H1 (cell line): ENCODE measurements around the gene SYP. TPM values are rescaled to one million over a fixed set of nuclear protein-coding genes. Genes with fewer than 3 reads are reported as not detected.

Experiments
- CTCF ChIA-PET: fragments of 300-600 bp; sonication (Branson Sonifier 250); formaldehyde crosslinking; loops from one replicate; lab custom pipeline; 2021; ENCODE audit not compliant: partially characterized antibody; lab: Charles Lee
- POLR2A ChIA-PET: fragments of 300-600 bp; sonication (Branson Sonifier 250); formaldehyde crosslinking; loops from one replicate; lab custom pipeline; 2021; ENCODE audit warnings: inconsistent platforms; ENCODE audit not compliant: partially characterized antibody; lab: Charles Lee
- DNase-seq, 2 experiments: peaks; one replicate each; pipeline versions ENCODE4 v3.0.0 to v3.0.0-alpha.2; 2010 to 2022; ENCODE audit warnings: low spot score in 2 of 2, low read depth in 1 of 2, mixed read lengths in 1 of 2
- FAIRE-seq: peaks from 2 replicates; lab custom pipeline; 2011; peaks lifted over from hg19 to GRCh38; lab: Jason Lieb, UNC
- H2AFZ ChIP-seq: 2 replicates; pipeline ENCODE4 v1.8.1; 2012; ENCODE audit warnings: low read length, inconsistent platforms
- H2AK5ac ChIP-seq: 2 replicates; pipeline ENCODE4 v1.6.1; 2013; ENCODE audit warnings: low read depth, low read length
- H2BK120ac ChIP-seq: replicated peaks from 2 replicates; pipeline ENCODE3; 2013; ENCODE audit warnings: low read depth, low read length, inconsistent platforms
- H2BK12ac ChIP-seq: 2 replicates; pipeline ENCODE4 v1.6.1; 2013; ENCODE audit warnings: low read depth, low read length
- H2BK15ac ChIP-seq: 2 replicates; pipeline ENCODE4 v1.6.1; 2013; ENCODE audit warnings: low read length
- H2BK20ac ChIP-seq: 2 replicates; pipeline ENCODE4 v1.6.1; 2013; ENCODE audit warnings: low read length
- H2BK5ac ChIP-seq: 2 replicates; pipeline ENCODE4 v1.6.1; 2013; ENCODE audit warnings: low read depth, low read length
- H3K14ac ChIP-seq: 2 replicates; pipeline ENCODE4 v1.6.1; 2013; ENCODE audit warnings: inconsistent platforms; ENCODE audit not compliant: insufficient read length
- H3K18ac ChIP-seq: 2 replicates; pipeline ENCODE4 v1.6.1; 2013; ENCODE audit warnings: low read length; ENCODE audit errors: extremely low read depth
- H3K23ac ChIP-seq: 2 replicates; pipeline ENCODE4 v1.6.1; 2013; ENCODE audit warnings: inconsistent platforms; ENCODE audit not compliant: insufficient read length
- H3K23me2 ChIP-seq: 2 replicates; pipeline ENCODE4 v1.6.1; 2013; ENCODE audit warnings: low read depth, low read length
- H3K27ac ChIP-seq: 2 replicates; pipeline ENCODE4 v1.6.1; 2011; ENCODE audit warnings: low read depth, low read length, inconsistent platforms
- H3K27me3 ChIP-seq, 4 experiments: replicated peaks in 1 of 4; 1 replicate in 1 of 4; 2 replicates in 3 of 4; pipeline versions ENCODE4 v1.6.1 to v1.8.1; 2011 to 2013; ENCODE audit warnings: low read length in 3 of 4, mild to moderate bottlenecking in 3 of 4, inconsistent platforms in 2 of 4, mixed read lengths in 2 of 4, moderate library complexity in 1 of 4; ENCODE audit not compliant: control insufficient read depth in 3 of 4, insufficient read depth in 3 of 4; ENCODE audit errors: extremely low read depth in 1 of 4
- H3K36me3 ChIP-seq, 4 experiments: 2 replicates each; pipeline versions ENCODE4 v1.6.1 to v1.8.1; 2011 to 2013; ENCODE audit warnings: mild to moderate bottlenecking in 4 of 4, low read length in 3 of 4, moderate library complexity in 2 of 4, control low read depth in 1 of 4, inconsistent platforms in 1 of 4; ENCODE audit not compliant: insufficient read depth in 4 of 4, control insufficient read depth in 2 of 4
- H3K4ac ChIP-seq: replicated peaks from 2 replicates; pipeline ENCODE3; 2013; ENCODE audit warnings: low read length, low read depth, mixed read lengths, inconsistent platforms; ENCODE audit not compliant: insufficient read length
- H3K4me1 ChIP-seq, 4 experiments: replicated peaks in 1 of 4; 1 replicate in 1 of 4; 2 replicates in 3 of 4; pipeline versions ENCODE4 v1.6.1 to v1.8.1; 2011 to 2013; ENCODE audit warnings: low read length in 3 of 4, inconsistent platforms in 2 of 4, mixed read lengths in 1 of 4; ENCODE audit not compliant: insufficient read depth in 4 of 4, control insufficient read depth in 3 of 4
- H3K4me2 ChIP-seq, 2 experiments: 2 replicates each; pipeline versions ENCODE4 v1.6.1 to v1.8.1; 2011 to 2013; ENCODE audit warnings: low read depth in 2 of 2, low read length in 2 of 2, control low read depth in 1 of 2, inconsistent platforms in 1 of 2, mild to moderate bottlenecking in 1 of 2; ENCODE audit not compliant: insufficient read depth in 1 of 2
- H3K4me3 ChIP-seq, 4 experiments: fragments of 200-600, 300-600 bp in 1 of 4; sonication (generic), shearing (Covaris generic), sonication (Bioruptor Twin) in 1 of 4; 2 replicates each; pipeline versions ENCODE4 v1.5.1 to v1.8.1; 2011 to 2016; ENCODE audit warnings: low read length in 4 of 4, low read depth in 3 of 4, control low read depth in 2 of 4, inconsistent platforms in 2 of 4, mild to moderate bottlenecking in 2 of 4, mixed read lengths in 1 of 4, moderate library complexity in 1 of 4; ENCODE audit not compliant: insufficient read depth in 2 of 4; ENCODE audit errors: extremely low read depth in 1 of 4
- H3K56ac ChIP-seq: replicated peaks from 2 replicates; pipeline ENCODE3; 2013; ENCODE audit warnings: low read depth, mild to moderate bottlenecking, mixed read lengths, low read length, inconsistent platforms; ENCODE audit not compliant: insufficient read length
- H3K79me1 ChIP-seq: 2 replicates; pipeline ENCODE4 v1.6.1; 2013; ENCODE audit warnings: low read depth, low read length, control low read depth
- H3K79me2 ChIP-seq, 2 experiments: 2 replicates each; pipeline versions ENCODE4 v1.6.1 to v1.8.1; 2012 to 2013; ENCODE audit warnings: low read length in 2 of 2, mild to moderate bottlenecking in 2 of 2, inconsistent platforms in 1 of 2; ENCODE audit not compliant: insufficient read depth in 2 of 2, control insufficient read depth in 1 of 2
- H3K9ac ChIP-seq, 4 experiments: replicated peaks in 1 of 4; 1 replicate in 1 of 4; 2 replicates in 3 of 4; pipeline versions ENCODE4 v1.6.1 to v1.8.1; 2011 to 2013; ENCODE audit warnings: low read depth in 3 of 4, low read length in 3 of 4, control low read depth in 2 of 4, mild to moderate bottlenecking in 2 of 4, moderate library complexity in 2 of 4, inconsistent platforms in 1 of 4; ENCODE audit errors: extremely low read depth in 1 of 4
- H3K9me3 ChIP-seq, 2 experiments: 2 replicates each; pipeline versions ENCODE4 v1.6.1 to v1.8.1; 2012 to 2013; ENCODE audit warnings: mild to moderate bottlenecking in 2 of 2, moderate library complexity in 2 of 2, control low read depth in 1 of 2, inconsistent platforms in 1 of 2, low read depth in 1 of 2, low read length in 1 of 2, mixed read lengths in 1 of 2; ENCODE audit not compliant: insufficient read depth in 2 of 2
- H4K20me1 ChIP-seq, 2 experiments: replicated peaks in 1 of 2; 2 replicates each; pipeline versions ENCODE3 to v1.8.1; 2011 to 2013; ENCODE audit warnings: inconsistent platforms in 2 of 2, low read length in 2 of 2, mild to moderate bottlenecking in 1 of 2; ENCODE audit not compliant: insufficient read depth in 2 of 2, control insufficient read depth in 1 of 2
- H4K5ac ChIP-seq: 2 replicates; pipeline ENCODE4 v1.6.1; 2013; ENCODE audit warnings: low read length, low read depth, mixed read lengths, inconsistent platforms; ENCODE audit not compliant: insufficient read length
- H4K8ac ChIP-seq: 2 replicates; pipeline ENCODE4 v1.8.0; 2013; ENCODE audit warnings: mild to moderate bottlenecking, moderate library complexity, low read length, inconsistent platforms; ENCODE audit not compliant: insufficient read depth; ENCODE audit errors: extremely low read depth
- H4K91ac ChIP-seq: replicated peaks from 2 replicates; pipeline ENCODE3; 2013; ENCODE audit warnings: low read length, mixed read lengths, inconsistent platforms; ENCODE audit not compliant: insufficient read length
- HDAC6 ChIP-seq: IDR thresholded peaks from one replicate; pipeline ENCODE4 v1.7.1; 2012; ENCODE audit warnings: low read depth, mild to moderate bottlenecking, inconsistent platforms, low read length, moderate library complexity
- KDM5A ChIP-seq: fragments of 200-600 bp; IDR thresholded peaks from 2 replicates; pipeline ENCODE4 v1.7.1; 2012; ENCODE audit warnings: mild to moderate bottlenecking, low read length, inconsistent platforms, mixed read lengths
- NRF1 ChIP-seq: IDR thresholded peaks from 2 replicates; pipeline ENCODE4 v1.6.1; 2011; ENCODE audit warnings: mild to moderate bottlenecking, low read depth, low read length, improper control_type of control experiment
- WGBS, 2 experiments: shearing (Covaris generic) in 1 of 2; methylation state at CpG; one replicate each; pipeline versions ENCODE4 v1.1.6 to v1.1.7; 2013 to 2015; ENCODE audit warnings: low lambda C conversion rate in 2 of 2, mixed read lengths in 2 of 2, inconsistent platforms in 1 of 2, low coverage in 1 of 2, missing lambda C conversion rate in 1 of 2; ENCODE audit not compliant: insufficient replicate concordance in 2 of 2, insufficient coverage in 1 of 2, insufficient read length in 1 of 2; ENCODE audit errors: extremely low coverage in 1 of 2, missing lambda C conversion rate in 1 of 2; 5-methylcytosine and 5-hydroxymethylcytosine counted together
- polyA plus RNA-seq, 7 experiments: library from polyadenylated mRNA; depleted of rRNA in 3 of 7; stranded (reverse) in 5 of 7; unstranded in 2 of 7; fragments of >200 nt in 5 of 7; fragments of 200-250 nt in 2 of 7; gene quantifications; 1 replicate in 5 of 7; 2 replicates in 1 of 7; 4 replicates in 1 of 7; pipeline versions ENCODE4 v1.2.1 to v1.2.3, GENCODE V29; 2011 to 2013; ENCODE audit warnings: missing spikeins in 2 of 7, mixed read lengths in 2 of 7
- total RNA-seq: library from RNA; stranded (reverse); fragmentation: NEBNext Ultra II Directional; extraction: Animal tissue kit (Norgen Biotek cat#: 25700); gene quantifications from 2 replicates; pipeline ENCODE4 v1.2.1, GENCODE V29; 2021

Gene SYP
- total and polyA plus RNA-seq, 2 of the 8 experiments (the other 6 are each of a cell fraction or from before 2014, with no cell fraction given), result 4.3 to 10.8 TPM

GRCh38 chrX:49176421-49177326 lies 23.3 kb downstream of the SYP start:
- H3K27me3 ChIP-seq, result peaks cover 0 to 6% (median 3%) of the 10 kb centered on the region in 4 experiments; a peak in 5 of 7 replicates
- no peak overlapping the region for H2BK12ac ChIP-seq
- POLR2A ChIA-PET, result interaction anchor here (1.4 kb wide), 1 partner anchor 16 kb away, joined by 3 read pairs; no protein-coding TSS in a partner anchor
- no peak overlapping the region for H3K4me2 ChIP-seq
- no peak overlapping the region for H3K14ac ChIP-seq
- no peaks in the 10 kb centered on the region for H3K9me3 ChIP-seq
- no peak overlapping the region for H4K5ac ChIP-seq
- H3K27ac ChIP-seq, result no peak overlapping the region
- no peak overlapping the region for H4K8ac ChIP-seq
- CTCF ChIA-PET, result interaction anchor here (1.5 kb wide), 1 partner anchor 34 kb away, joined by 6 read pairs; no protein-coding TSS in a partner anchor
- no peaks in the 10 kb centered on the region for H3K4me1 ChIP-seq
- H2BK5ac ChIP-seq, result no peak overlapping the region
- H3K18ac ChIP-seq, result no peak overlapping the region
- H2BK120ac ChIP-seq, result no peak overlapping the region
- FAIRE-seq, result no peak
- no peak overlapping the region for H4K91ac ChIP-seq
- no peak overlapping the region for H2AFZ ChIP-seq
- H2BK20ac ChIP-seq, result no peak overlapping the region
- TF ChIP-seq KDM5A, result no peak
- TF ChIP-seq NRF1, result no peak
- TF ChIP-seq HDAC6, result no peak
- H3K79me1 ChIP-seq, result no peaks in the 10 kb centered on the region
- H3K56ac ChIP-seq, result no peak overlapping the region
- H3K4me3 ChIP-seq, result no peak overlapping the region
- no peak overlapping the region for H3K23ac ChIP-seq
- no peak for DNase-seq
- no peaks in the 10 kb centered on the region for H3K79me2 ChIP-seq
- 92% methylated on average over 18 of the region's 27 CpGs; no CpG with 5 or more reads in 1 of the 2 experiments for WGBS, 2 experiments
- H3K23me2 ChIP-seq, result peaks cover 5% of the 10 kb centered on the region; the same call in 1 of the 2 replicates
- no peak overlapping the region for H3K9ac ChIP-seq
- peaks cover 0 to 12% (median 4%) of the 10 kb centered on the region in 4 experiments; a peak in 5 of 8 replicates for H3K36me3 ChIP-seq
- no peak overlapping the region for H2AK5ac ChIP-seq
- H4K20me1 ChIP-seq, result peaks cover 0 to 5% of the 10 kb centered on the region in 2 experiments
- H3K4ac ChIP-seq, result no peak overlapping the region
- H2BK15ac ChIP-seq, result no peak overlapping the region
